ENCODE data around the gene VAMP1. TPM values are rescaled to one million over a fixed set of nuclear protein-coding genes. Genes with fewer than 3 reads are reported as not detected.
"Not testable (repeated sequence)": the region's sequence is repeated elsewhere in the genome, so short reads cannot be mapped to it uniquely, and the experiment has no call there.

The VAMP1 gene
- total and polyA plus RNA-seq, 4 donors: 4.7 to 14.1 (median 6.3) TPM

DNA sequence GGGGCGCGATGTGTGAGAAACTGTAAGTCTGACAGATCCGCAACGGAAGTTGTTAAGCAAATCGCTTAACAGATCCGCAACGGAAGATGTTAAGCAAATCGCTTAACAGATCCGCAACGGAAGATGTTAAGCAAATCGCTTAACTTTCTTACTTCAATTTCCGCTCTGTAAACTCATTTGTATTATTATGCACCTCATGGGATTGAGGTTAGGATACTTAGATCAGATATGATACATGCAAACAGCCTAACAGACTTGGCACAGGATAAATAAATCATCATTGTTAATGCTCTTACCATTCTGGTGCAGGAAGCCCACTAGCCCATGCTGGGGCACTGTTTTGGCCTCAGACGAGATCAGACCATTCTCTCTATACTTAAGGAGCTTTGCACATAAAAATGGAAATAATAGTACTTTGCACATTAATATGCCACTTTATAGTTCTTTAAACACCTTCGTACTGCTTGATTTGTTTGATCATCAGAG, 23.8 kb upstream of the VAMP1 start:
- H3K4me1 ChIP-seq (ENCODE audit: control insufficient read depth in 5 of 5, insufficient read depth in 5 of 5, low read length in 5 of 5): peaks cover 0 to 22% (median 8%) of the 10 kb centered on the region in 5 donors
- H3K9me3 ChIP-seq (ENCODE audit: control insufficient read depth in 4 of 4, insufficient read depth in 3 of 4, low read length in 3 of 4): no peaks in the 10 kb centered on the region
- ATAC-seq (ENCODE audit: insufficient read depth, low FRiP score) (no peak), DNase-seq (no peak)
- peak overlapping the region; percentile 62 for H3K4me3 ChIP-seq
- WGBS, 2 donors: 1% methylated on average over 14 of the region's 14 CpGs
- peak overlapping the region; percentile 0 to 79 for H3K9ac ChIP-seq (ENCODE audit: insufficient read depth in 1 of 2, low read length in 2 of 2)
- peak overlapping the region; percentile 26 to 70 for H3K27ac ChIP-seq (ENCODE audit: low read depth in 1 of 2, low read length in 1 of 2)
- H3K27me3 ChIP-seq (ENCODE audit: control insufficient read depth in 3 of 3, insufficient read depth in 3 of 3, low read length in 2 of 3): no peaks in the 10 kb centered on the region
- H3K36me3 ChIP-seq (ENCODE audit: control insufficient read depth in 4 of 4, insufficient read depth in 4 of 4, low read length in 4 of 4): peaks cover 0 to 26% (median 8%) of the 10 kb centered on the region in 4 donors
- no peak for TF ChIP-seq CTCF (IDR thresholded peaks at IDR 0.05; ENCODE audit: control extremely low read depth, extremely low read depth)

- no peak for TF ChIP-seq CTCF (IDR thresholded peaks at IDR 0.05; ENCODE audit: control extremely low read depth, extremely low read depth)
- Histone ChIP-seq H3K9ac (ENCODE audit: insufficient read depth in 1 of 2, low read length in 2 of 2) (peak within 1 kb of the TSS; percentile 87 to 96), H3K36me3 (ENCODE audit: control insufficient read depth in 4 of 4, insufficient read depth in 4 of 4, low read length in 4 of 4) (peaks cover 0 to 24% (median 6%) of the 10 kb centered on the region in 4 donors), H3K4me1 (ENCODE audit: control insufficient read depth in 5 of 5, insufficient read depth in 5 of 5, low read length in 5 of 5) (peaks cover 0 to 22% (median 8%) of the 10 kb centered on the region in 5 donors), H3K27ac (ENCODE audit: low read depth in 1 of 2, low read length in 1 of 2) (peak within 1 kb of the TSS; percentile 90 to 93), H3K9me3 (ENCODE audit: control insufficient read depth in 4 of 4, insufficient read depth in 3 of 4, low read length in 3 of 4) (no peaks in the 10 kb centered on the region), H3K4me3 (peak within 1 kb of the TSS; percentile 85), H3K27me3 (ENCODE audit: control insufficient read depth in 3 of 3, insufficient read depth in 3 of 3, low read length in 2 of 3) (no peaks in the 10 kb centered on the region)
- peak; percentile 95 for ATAC-seq (ENCODE audit: insufficient read depth, low FRiP score)
- DNase-seq: peak; percentile 97 to 98 (median 98)
- 0 to 1% methylated on average over 49 of the region's 49 CpGs for WGBS, 2 donors
These were observed 23.2 kb upstream of the VAMP1 start, which contains the start of gene NCAPD2 for GRCh38 chr12:6493497-6494257. Gene NCAPD2, plus strand, starts transcription at chr12:6494102. Its CDS starts 997 bp downstream, at chr12:6495099.

GRCh38 chr12:6492838-6493496, 22.5 kb upstream of the VAMP1 start, which contains the start of gene MRPL51:
Gene MRPL51, minus strand, starts transcription at chr12:6493262. Its CDS starts 126 bp downstream, at chr12:6493136.
- Histone ChIP-seq H3K27ac (ENCODE audit: low read depth in 1 of 2, low read length in 1 of 2) (peak within 1 kb of the TSS; percentile 90 to 93), H3K4me1 (ENCODE audit: control insufficient read depth in 5 of 5, insufficient read depth in 5 of 5, low read length in 5 of 5) (peaks cover 0 to 22% (median 8%) of the 10 kb centered on the region in 5 donors), H3K4me3 (peak within 1 kb of the TSS; percentile 85), H3K36me3 (ENCODE audit: control insufficient read depth in 4 of 4, insufficient read depth in 4 of 4, low read length in 4 of 4) (peaks cover 0 to 24% (median 6%) of the 10 kb centered on the region in 4 donors), H3K27me3 (ENCODE audit: control insufficient read depth in 3 of 3, insufficient read depth in 3 of 3, low read length in 2 of 3) (no peaks in the 10 kb centered on the region), H3K9ac (ENCODE audit: insufficient read depth in 1 of 2, low read length in 2 of 2) (peak within 1 kb of the TSS; percentile 87 to 96), H3K9me3 (ENCODE audit: control insufficient read depth in 4 of 4, insufficient read depth in 3 of 4, low read length in 3 of 4) (no peaks in the 10 kb centered on the region)
- no peak for TF ChIP-seq CTCF (IDR thresholded peaks at IDR 0.05; ENCODE audit: control extremely low read depth, extremely low read depth)
- ATAC-seq (ENCODE audit: insufficient read depth, low FRiP score) (peak; percentile 96), DNase-seq (peak; percentile 96 to 99 (median 97))
- 0 to 1% methylated on average over 39 of the region's 39 CpGs for WGBS, 2 donors

DNA sequence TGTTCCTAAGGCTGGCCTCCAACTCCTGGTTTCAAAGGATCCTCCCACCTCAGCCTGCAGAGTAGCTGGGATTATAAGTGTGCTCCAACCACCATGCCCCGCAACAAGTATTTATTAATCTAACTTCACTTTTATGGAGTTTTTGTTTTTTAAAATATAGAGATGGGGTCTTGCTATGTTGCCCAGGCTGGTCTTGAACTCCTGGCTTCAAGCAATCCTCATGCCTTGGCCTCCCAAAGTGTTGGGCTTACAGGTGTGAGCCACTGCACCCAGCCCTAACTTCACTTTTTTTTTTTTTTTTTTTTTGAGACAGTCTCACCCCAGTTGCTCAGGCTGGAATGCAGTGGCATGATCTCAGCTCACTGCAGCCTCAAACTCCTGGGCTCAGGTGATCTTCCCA, 20.2 kb upstream of the VAMP1 start:
- not testable (repeated sequence) for H3K4me3 ChIP-seq; DNase-seq; H3K27ac ChIP-seq (ENCODE audit: low read depth in 1 of 2, low read length in 1 of 2); H3K27me3 ChIP-seq (ENCODE audit: control insufficient read depth in 3 of 3, insufficient read depth in 3 of 3, low read length in 2 of 3); H3K9me3 ChIP-seq (ENCODE audit: control insufficient read depth in 4 of 4, insufficient read depth in 3 of 4, low read length in 3 of 4); ATAC-seq (ENCODE audit: insufficient read depth, low FRiP score); H3K9ac ChIP-seq (ENCODE audit: insufficient read depth in 1 of 2, low read length in 2 of 2)
- Histone ChIP-seq H3K36me3 (ENCODE audit: control insufficient read depth in 4 of 4, insufficient read depth in 4 of 4, low read length in 4 of 4) (peaks cover 0 to 12% (median under 1%) of the 10 kb centered on the region in 4 donors), H3K4me1 (ENCODE audit: control insufficient read depth in 5 of 5, insufficient read depth in 5 of 5, low read length in 5 of 5) (peaks cover 0 to 22% (median 8%) of the 10 kb centered on the region in 5 donors)
- WGBS, 2 donors: 92 to 97% methylated on average over 1 of the region's 1 CpG
